NCI-H510A treated with DMSO at 0.1 percent for 48 hours (cell line): ENCODE data around the gene SEC31A.
"Not testable (repeated sequence)": the region's sequence is repeated elsewhere in the genome, so short reads cannot be mapped to it uniquely, and the experiment has no call there.

Experiments
- DNase-seq: peaks from one replicate; lab custom pipeline; 2025; lab: John Stamatoyannopoulos, UW

Gene SEC31A

DNA sequence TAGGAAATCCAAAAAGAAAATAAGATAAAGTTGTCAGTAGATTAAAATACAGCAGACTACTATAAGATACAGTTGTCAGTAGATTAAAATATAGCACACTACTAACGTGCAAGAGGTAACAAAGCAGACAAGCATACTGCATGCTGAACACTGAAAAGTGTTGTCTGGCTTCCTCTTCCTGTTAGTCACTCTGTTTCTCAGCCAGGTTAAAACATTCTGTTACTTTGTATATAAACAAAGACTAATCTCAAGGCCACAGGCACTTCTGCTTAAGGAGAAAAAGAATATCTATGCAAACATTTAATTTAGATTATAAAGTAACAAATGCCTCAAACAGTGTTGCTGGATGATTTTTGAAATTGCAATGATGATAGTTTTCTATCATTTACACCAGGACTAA, 51.3 kb downstream of the SEC31A start:
- DNase-seq: no peak

- no peak for DNase-seq
These were observed 57.1 kb downstream of the SEC31A start for GRCh38 chr4:82833696-82834313.

- DNase-seq: not testable (repeated sequence)
These were observed 57.9 kb downstream of the SEC31A start for GRCh38 chr4:82833060-82833459.

GRCh38 chr4:82825425-82825824, 65.5 kb downstream of the SEC31A start:
- DNase-seq: no peak

GRCh38 chr4:82823062-82823461, 67.9 kb downstream of the SEC31A start:
- DNase-seq: no peak

GRCh38 chr4:82820689-82821088, 70.3 kb downstream of the SEC31A start:
- no peak for DNase-seq

DNA sequence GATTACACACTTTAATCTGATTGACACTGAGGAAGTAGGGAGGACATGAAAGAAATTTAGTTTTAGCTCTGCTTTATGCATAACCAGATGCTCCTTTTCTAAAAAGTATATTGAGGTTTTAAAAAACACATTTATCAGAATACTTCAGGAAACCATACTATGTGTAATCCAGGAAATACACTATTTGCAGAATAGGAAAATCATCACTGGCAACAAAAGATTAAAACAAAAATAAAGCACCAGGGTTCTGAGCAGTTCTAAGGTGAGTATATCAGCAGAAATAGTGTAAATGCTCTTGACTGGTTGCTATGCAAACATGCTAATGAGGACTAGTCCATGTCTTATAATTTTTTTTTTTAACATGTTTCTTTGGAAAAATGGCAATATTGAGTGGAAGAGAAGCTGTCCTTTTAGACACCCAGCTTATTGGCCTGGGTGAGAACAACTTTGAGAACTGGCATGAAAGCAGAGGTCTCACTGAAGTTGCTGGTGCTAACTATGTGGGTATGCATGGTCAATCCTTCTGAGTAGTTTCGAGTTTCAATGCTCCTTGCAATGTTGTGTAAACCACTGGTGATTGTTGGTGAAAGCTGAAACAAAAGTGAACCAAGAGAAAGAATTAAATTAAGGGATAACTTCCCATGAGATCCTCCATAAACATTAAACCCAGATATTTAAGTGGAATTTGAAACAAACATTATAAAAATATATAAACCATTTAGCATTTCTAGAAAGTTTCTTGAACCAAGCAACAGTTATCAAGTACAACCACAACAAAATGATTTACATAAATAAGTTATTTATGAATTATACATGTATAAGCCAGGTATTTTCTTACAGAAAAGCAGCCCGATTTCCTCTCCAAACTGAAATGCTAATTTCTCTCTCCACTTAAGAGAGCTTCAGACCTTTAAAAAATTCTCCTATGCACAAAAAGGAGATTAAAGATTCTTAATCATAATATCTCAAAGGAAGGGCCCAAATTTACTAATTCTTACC, 72.0 kb downstream of the SEC31A start:
- no peak for DNase-seq

DNA sequence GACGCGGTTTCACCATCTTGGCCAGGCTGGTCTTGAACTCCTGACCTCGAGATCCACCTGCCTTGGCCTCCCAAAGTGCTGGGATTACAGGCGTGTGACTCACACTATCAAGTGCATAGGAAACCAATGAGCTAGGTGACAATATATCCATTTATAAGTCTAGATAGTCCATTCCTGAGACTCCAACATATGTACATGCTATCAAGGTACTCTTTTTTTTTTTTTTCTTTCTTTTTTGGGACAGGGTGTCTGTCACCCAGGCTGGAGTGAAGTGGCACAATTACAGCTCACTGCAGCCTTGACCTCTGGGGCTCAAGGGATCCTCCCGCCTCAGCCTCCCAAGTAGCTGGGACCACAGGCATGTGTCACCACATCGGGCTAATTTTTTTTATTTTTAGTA, 74.1 kb downstream of the SEC31A start:
- not testable (repeated sequence) for DNase-seq

DNA sequence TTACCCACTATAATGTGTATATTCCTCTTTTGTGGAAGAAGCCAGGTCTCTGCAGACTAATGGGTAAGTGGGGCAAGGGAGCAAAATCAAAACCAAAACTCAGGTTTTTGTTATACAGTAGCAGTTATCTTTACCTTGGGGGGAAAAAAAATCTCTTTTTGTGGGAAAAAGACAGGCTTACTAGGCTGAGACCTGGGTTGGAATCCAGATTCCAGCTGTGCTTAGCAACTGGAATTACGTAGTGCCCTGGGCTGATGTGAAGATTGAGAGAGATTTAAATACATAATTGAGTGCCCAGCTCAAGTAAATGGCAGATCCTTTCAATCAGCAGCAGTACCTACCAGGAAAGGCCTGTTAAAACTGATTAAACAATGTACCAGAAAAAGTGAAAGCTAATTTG, 76.9 kb downstream of the SEC31A start:
- no peak for DNase-seq

- peak; percentile 30 for DNase-seq
These were observed 79.1 kb downstream of the SEC31A start for GRCh38 chr4:82811838-82812341.

DNA sequence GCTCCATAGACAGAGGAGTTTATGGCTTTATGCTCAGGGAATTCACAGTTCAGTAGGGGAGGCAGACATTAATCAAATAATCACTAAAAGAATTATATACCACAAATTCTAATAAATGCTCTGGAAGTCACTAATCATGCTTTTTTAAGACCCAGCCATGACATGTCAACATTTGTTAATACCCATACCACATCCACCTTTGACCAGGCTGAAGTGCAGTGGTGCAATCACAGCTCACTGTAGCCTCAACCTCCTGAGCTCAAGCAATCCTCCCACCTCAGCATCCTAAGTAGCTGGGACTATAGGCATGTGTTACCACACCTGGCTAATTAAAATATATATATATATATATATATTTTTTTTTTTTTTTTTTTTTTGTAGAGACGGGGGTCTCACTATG, 79.6 kb downstream of the SEC31A start:
- DNase-seq: no peak

- DNase-seq: no peak
These were observed 80.8 kb downstream of the SEC31A start for GRCh38 chr4:82810176-82810575.

DNA sequence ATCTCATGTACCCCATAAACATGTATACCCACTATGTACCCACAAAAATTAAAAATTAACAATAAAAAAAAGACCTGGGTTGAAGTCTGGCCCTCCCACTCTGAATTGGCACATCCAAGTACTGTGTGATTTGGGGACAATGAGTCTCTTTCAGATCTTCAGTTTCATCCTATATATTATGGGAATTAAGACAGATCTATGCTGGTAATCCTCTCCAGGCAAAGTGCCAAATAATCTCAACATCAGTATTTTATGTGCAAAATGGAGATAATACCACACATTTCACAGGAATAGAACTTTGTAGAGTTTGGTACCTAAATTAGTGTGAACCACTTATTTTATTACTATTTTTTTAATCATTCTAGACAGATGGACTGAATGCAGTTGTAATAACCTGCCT, 81.3 kb downstream of the SEC31A start:
- DNase-seq: no peak

DNA sequence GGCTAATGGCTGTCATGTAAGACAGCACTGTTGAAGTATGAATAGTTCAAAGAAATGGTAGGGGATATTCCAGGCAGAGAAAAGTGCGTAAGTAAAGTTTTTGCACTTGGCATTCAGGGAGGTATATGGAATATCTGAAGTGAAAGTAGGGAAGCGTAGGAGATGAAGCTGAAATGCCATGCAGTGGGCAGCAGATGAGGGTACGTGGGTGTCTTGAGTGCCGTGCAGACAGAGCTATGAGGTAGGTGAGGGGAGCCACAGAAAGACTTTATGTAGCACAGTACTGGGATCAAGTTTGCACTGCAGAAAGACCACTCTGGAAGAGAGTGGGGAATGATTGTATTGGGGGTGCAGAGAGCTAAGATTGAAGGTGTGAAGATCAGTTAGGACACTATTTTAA, 87.2 kb downstream of the SEC31A start:
- DNase-seq: no peak

GRCh38 chr4:82802911-82803310, 88.0 kb downstream of the SEC31A start:
- DNase-seq: no peak

DNA sequence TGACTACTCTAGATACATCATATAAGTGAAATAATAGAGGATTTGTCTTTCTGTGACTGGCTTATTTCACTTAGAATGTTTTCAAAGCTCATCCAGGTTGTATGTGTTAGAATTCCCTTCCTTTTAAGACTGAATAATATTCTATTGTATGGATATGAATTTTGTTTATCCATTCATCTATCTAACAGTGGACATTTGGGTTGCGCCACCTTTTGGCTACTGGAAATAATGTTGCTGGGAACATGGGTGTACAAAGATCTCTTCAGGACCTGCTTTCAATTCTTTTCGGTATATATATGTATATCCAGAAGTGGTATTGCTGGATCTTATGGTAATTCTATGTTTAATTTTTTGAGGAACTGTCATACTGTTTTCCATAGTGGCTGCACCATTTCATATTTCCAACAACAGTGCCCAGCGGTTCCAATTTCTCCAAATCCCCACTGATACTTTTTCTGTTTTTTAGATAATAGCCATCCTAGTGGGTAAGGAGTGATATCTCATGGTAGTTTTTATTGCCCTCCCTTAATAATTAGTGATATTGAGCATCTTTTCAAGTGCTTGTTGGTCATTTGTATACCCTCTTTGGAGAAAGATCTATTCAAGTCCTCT, 88.9 kb downstream of the SEC31A start:
- peak; percentile 9 for DNase-seq

GRCh38 chr4:82799006-82799881, 91.7 kb downstream of the SEC31A start:
- DNase-seq: peak; percentile 56

GRCh38 chr4:82798168-82799005, 92.6 kb downstream of the SEC31A start, which contains the start of gene SCD5:
TSS of gene SCD5 (minus strand) at chr4:82798796. CDS start at chr4:82798537, 259 bp downstream.
- peak; percentile 49 for DNase-seq

DNA sequence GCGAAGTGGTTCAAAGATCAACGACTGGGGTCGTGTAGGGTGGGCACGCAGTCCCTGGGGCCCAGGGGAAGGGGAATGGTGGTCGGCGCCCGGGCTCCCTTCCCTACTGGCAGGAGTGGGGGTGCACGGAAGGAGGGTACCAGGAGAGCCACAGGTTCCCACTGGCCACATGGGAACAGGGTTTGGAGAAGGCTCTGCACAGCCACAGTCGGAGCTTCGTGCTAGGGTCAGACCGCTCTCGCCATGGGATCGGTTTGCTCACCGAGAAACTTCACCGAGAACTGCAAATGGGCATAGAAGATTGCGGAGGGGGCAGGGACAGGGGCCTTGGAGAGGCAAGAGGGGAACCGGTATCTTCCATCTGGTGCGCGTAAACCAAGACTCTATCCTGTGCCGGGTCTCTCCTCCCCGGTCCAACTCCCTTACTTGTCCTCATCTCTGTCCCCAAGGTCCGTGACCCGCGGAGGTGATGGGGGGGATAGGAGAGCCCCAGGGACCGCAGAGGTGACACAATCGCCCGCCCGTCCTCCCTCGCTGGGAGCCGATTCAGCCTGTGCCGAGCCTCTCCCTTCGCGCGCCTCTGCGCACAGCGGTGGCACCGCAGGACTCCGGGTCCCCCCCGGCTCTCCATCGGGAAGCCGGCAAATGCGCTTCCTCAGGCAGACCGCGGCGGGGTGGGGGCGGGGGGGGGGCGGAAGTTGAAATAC, 93.4 kb downstream of the SEC31A start:
- peak; percentile 54 for DNase-seq

DNA sequence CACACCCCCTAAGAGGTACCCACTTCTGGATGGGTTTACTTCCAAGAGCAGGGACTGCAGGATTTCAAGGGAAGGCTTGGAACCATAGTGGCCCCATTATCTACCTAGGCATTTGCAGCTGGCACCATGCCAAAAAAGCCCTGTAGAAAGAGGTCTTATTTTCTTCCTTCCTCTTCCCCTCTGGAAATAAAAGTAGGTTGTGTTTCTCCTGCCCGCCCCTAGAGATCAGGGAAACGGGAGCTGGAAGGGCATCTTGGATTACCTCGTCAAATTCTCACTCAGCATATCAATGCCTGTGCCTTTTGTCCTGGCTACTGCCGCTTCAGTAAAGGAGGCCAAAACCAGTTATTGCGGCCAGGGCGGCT, 93.9 kb downstream of the SEC31A start:
- peak; percentile 20 for DNase-seq
